Activated CD4-positive, alpha-beta T cell treated with anti-CD3 and anti-CD28 coated beads for 24 hours (primary cell): Measurements from ENCODE around the gene RBM19.

Experiments
- DNase-seq, 2 donors: peaks; one replicate each; pipeline ENCODE4 v3.0.0-alpha.2; 2020; ENCODE audit warnings: low read depth in 2 of 2

RBM19 gene

DNA sequence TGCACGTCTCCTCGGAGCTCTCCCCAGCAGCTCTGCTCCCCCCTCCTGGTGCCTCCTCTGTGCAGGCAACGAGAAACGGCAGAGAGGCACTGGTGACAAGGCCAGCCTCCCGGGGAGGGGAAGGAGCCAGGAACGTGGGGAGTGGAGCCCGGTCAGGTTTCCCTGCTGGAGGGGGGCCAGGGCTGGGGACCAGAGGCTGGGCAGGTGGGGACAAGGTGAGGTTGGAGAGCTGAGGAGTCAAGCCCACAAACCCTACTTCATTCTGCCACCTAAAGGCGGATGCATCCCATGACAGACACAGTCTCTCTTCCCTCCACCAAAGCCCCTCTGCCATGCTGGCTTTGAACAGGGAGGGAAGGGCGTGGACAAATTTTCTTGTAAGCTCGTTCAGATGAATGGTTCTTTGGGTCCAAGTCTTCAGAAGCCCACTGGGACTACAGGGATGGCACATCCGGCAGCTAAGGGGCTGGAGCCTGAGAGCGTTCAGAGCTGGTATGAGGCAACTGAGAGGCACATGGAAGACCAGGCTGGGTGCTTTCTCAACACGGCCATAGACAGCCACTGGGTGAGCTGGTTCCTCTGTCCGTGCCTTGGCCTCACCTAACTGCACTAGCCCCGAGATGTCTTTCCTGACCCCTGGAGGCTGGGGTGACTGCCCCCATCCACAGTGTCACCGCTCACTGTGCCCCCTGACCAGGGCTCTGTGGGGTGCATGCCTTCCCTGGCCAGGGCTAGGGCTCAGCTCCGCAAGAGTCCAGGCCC lies 105.9 kb downstream of the RBM19 start:
- no peak for DNase-seq

DNA sequence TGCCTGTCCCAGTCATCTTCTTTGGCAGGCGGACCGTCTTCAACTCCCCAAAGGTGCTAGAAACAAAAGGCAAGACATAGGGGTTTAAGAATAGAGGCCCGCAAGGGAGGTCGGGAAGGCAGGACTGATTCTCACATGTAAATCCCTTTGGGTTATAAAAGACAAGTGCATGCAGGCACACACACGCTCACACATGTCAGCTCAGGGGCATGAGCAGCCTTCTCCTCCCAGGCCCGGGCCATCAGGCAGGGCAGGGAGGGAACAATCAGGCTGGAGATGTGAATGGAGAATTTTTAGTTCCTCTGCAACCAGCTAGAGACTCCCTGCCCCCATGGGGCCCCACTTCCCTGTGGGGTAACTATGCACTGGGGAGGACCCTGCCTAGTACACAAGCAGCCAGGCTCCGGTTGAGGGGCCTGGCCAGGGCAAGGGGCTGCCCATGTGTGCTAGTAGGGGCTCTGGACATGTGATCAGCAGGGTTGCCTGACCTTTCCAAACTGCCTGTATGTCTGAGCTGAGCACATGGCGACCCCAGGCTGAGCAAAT lies 107.2 kb downstream of the RBM19 start:
- DNase-seq, result no peak

DNA sequence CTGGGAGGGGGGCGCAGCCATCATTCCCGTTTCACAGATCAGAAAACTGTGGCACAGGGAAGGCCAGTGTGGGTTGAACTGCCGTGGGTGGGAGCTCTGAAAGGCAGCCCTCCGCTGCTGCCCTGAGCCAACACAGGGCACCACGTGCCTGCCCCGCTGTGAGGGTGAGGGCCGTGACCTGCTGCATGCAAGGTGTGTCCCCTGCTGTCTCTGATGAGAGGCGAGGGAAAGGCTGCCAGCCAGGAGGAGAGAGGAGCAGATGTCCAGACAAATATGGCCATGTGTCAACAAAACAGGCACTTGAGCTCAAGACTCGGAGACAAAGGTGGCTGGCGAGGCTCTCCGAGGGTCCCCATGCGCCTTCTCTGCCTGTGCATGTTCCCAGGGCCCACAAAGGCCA lies 108.8 kb downstream of the RBM19 start:
- DNase-seq, result no peak

DNA sequence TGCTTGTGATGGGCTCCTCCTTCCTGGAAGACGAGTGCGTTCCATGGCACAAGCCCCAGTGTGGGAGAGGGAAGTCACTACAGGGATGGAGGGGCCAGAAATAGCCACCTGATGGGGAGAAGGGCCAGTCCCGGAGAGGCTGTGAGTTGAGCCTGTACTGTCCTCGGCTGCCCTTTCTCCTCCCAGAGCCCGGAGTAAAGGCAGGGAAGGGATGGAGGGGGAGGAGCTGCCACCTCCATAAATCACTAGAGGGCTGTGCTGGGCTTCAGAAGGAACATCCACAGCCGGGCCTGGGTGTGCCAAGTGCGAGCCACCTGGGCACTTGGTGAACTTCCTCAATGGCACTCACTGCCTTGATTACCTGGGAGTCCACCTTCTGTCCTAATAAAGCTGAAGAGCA lies 110.1 kb downstream of the RBM19 start:
- DNase-seq, result no peak

DNA sequence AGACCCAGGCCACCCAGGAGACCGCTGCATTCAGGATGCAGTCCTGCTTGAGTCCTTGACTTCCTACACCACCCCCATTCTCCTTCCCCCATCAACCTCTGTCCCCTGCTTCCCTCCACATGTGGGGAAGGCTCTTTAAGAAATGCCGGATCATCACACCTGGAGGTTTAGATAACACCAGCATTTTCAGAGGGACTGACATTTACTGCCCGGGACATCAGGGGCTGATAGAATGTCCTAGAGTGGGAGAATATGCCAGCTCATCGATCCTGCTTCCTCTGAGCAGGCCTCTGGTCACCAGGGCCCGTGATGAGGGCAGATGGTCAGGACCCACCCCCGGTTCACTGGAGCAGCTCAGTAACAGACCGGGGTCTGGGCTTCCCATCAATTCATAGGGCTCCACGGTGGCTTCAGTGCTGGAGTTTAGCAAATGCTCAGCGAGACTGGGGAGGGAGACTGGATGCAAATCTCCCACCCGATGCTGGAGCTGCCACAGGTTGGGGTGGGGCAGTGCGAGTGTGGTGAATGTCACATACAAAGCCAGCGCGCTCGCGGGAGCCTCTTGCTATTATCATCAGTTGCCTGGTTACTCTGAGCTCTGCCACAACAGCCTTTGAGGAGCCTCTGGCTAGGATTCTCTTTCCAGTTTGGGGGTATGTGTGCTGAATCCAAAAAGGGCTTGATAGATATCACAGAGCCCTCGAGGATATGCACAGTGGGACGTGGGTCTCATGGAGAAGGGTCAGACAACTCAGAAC lies 111.6 kb downstream of the RBM19 start:
- no peak for DNase-seq

DNA sequence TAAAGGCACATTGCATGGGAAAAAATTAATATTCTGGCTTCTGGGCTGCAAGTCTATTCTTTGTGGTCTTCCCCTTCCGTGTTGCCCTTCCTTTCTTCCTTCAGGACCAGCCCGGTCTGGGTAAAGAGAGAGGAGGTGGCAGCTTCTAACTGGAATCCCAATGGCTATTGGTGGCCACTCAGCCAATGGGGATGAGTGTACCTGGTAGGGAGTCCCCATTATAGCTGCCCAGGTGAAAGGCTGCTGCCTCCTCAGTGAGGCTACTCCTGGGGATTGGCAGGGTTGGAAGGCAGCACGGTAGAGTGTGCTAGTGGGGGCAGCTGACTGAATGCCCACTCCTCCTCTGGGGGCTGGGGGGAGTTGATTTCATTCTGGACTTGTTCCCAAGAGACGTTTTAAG lies 112.6 kb downstream of the RBM19 start:
- no peak for DNase-seq

DNA sequence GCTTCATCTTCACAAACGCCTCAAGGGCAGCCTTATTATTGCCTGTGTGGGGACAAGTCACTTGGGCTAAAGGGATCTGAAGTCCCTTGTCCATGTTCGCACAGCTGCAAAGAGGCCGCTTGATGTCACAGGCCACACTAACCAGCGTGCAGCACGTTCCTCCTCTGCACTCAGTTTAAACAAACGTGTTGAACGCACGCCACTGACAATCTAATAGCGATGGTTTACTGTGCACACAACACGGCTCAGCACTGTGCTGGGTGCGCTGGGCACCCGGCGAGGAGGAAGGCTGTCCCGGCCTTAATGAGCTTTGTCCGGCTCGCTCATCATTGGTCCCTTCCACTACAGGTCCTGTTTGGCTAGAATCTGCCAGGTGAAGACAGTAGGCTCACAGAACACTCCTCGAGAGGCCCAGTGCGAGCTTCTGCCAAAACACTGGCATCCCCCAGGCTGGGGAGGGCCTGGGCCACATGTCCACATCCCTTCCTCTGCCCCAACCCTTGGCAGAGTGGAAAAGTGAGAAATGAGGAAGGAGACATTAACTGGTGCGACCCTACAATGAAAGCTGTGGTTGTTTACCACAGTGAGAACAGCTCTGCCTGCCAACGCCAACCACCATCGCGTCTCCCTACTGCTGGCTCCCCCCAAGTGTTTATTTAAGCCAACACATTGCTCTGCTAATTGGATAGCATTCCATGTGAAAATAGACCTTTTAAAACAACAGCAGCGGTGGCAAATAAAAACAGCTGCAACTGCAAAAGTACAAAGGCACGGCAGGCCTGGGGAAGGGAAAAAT lies 113.2 kb downstream of the RBM19 start:
- no peak for DNase-seq

DNA sequence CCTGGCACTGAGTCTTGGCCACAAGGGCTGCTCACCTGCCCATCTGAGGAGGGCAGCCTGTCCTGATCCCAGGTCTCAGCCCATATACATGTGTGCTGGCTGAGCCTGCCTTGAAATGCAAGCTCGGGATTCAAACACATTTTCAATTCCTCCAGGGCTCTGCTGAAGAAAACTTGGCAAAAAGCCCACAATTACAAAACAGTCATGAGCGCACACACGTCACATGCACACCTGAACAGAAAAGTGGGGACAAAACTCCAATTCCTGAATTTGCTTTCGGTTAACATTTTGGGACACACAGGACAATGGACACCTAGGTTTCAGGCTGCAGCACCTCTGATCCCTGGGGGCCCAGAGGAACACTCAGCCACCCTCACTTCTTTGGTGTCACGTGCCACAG lies 113.9 kb downstream of the RBM19 start:
- no peak for DNase-seq

DNA sequence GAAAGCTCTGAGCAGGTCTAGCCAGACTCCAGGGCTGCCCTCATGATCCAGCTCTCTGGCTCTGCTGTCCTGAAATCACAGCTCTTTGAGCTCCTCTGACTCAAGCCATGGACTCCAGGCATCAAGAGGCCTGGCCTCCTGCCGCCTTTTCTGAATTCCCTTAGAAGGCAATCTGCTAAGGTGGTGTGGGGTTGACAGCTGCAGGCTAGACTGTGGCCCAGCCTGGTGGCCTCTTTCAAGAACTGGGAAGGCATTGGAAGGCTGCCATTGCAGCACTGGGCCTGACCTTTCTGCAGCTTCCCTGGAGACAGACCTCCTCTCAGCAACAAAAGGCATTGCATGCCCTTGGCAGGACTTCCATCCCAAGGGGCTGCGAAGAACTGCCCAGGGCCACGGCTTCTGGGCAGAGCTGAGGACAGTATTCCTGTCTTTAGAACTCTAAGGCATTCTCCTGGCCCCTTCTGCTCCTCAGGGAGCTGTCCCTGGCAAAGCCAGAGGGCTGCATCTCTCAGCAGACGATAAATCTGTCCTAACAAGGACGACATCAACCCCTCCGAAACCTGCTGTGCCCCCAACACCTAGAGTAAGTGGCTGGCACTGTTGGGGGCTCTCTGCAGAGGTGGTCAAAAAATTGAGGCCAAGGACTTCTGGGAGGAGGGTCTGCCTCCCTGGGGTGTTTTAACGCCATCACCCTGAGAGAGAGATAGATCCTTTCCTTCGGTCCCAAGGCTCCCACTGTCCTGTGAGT lies 115.6 kb downstream of the RBM19 start:
- DNase-seq, result no peak

DNA sequence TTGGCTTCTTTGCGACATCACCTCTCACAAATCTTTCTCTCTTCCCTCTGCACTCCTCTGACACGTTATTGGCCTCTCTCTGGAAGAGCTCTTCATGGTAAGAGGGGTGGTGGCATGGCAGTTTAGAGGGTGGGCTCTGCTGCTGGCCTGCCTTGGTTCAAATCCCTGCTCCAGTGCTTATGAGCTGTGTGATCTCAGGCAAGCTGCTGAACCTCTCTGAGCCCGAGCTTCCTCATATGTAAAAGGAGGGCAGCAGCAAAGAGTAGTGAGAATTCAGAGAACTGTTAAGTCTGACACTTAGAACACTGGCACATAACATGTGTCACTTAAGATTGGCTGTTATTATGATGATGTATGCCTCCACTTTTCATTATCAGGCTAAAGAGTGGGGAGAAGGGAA lies 118.3 kb downstream of the RBM19 start:
- DNase-seq, result no peak

DNA sequence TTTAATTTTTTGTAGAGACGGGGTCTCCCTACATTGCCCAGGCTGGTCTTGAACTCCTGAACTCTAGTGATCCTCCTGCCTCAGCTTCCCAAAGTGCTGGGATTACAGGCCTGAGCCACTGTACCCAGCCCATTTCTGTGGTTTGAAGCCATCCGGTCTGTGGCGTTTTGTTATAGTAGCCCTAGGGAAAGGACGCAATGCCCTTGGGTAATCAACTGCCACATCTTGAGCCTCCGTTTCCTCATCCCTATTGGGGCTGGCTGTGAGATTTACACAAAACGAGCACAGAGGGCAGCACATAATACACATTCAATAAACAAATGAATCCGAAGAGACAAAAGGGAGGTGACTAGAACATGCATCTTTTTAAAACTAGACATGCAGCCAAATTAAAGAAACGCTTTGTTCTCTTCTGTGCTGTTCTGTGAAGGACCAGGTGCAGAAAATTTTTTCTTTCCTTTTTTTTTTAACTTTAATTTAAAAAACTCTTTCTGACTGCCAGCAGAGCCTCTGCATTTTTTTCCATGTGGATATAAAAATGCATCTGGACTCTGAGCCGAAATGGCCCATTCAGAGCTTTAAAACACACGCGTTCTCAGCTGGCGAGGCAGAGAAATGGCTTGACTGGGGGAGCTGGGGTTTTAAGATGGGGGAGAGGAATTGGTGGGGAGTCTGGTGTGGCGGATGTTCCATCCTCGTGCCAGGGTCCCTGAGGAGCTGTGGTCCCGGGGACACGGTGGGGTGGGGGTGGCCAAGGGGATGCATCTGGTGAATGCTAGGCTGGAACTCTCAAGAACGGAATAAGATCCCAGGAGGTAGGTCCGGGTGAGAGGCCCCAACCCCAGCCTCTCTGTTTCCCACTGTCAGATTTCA lies 119.0 kb downstream of the RBM19 start:
- no peak for DNase-seq

DNA sequence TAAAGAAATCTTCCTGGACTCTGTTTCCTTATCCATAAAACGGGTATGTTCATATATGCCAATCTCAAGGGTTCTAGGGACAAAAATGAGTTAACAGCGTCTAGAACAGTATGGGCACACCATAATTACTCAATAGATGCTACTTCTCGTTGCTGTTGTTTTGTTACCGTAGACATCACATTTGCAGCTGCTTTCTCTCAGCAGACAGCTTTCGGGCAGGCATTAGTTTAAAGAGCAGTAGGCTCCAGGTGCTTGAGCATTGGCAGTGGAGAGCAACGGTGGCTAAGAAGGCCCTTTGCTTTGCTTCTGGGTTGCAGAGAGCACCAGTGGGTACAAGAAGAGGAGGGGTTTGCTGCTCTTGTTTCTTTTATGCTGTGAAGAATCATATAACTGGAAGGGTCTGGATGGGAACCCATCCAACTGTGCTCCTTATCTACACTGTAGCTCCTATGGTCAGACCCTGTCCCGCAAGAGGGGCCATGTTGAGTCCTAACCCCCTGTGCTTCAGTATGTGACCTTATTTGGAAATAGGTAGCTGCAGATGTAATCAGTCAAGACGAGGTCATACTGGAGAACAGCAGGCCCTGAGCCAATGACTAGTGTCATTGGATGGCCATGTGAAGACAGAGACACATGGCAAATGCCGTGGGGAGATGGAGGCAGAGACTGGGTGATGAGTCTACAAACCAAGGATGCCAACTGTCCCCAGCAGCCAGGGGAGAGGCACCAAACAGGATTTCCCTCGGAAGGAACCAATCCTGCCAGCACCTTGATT lies 120.0 kb downstream of the RBM19 start:
- DNase-seq, result no peak

DNA sequence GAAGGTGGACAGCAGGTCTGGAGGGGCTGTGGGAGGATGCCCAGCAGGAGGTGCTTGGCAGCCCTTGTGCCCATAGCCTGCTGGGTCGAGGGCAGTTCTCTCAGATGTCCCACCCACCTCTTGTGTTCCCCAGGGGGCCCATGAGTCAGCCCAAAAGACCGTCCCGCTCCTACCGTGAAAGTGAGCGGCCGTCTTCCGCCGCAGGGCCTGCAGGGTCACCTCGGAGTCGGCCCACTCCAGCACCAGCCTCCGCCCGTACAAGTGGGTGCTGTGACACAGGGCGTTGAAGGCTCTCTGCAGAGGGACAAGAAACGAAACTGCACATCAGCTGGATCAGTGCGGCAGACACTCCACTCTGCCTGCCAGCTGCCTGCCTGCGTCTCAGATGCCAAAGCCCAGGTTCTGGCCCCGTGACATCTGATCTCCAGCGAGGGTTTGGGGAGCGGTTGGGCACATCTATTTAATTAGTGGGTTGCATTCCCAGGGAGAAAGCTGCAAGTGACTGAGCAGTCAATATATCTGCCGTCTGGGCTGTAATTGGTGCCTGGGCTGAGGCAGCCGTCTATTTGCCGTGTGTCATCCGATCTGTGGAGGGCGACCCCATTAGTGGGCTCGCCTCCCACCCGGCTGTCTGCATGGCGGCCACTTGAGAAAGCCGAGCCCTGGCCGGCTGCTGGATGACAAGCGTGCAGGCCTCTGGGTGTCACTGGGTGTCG lies 121.5 kb downstream of the RBM19 start:
- no peak for DNase-seq

DNA sequence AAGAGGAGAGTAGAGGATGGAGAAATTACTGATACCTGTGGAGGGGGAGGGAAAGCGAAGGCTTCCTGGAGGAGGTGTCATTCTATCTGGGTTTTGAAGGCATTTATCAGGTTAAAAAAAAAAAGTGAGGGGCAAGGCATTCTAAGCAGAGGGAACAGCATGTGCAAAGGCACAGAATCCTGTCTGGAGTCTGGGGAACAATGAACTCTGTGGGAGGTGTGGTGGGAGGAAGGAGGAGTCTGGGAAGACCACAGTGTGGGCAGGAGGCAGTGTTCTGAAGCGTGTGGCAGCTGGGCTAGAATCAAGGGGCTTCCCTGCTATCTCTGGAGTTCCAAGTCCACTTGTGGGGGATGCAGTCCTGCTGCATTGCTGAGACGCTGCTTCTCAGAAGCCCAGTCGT lies 123.4 kb downstream of the RBM19 start:
- DNase-seq, result no peak

DNA sequence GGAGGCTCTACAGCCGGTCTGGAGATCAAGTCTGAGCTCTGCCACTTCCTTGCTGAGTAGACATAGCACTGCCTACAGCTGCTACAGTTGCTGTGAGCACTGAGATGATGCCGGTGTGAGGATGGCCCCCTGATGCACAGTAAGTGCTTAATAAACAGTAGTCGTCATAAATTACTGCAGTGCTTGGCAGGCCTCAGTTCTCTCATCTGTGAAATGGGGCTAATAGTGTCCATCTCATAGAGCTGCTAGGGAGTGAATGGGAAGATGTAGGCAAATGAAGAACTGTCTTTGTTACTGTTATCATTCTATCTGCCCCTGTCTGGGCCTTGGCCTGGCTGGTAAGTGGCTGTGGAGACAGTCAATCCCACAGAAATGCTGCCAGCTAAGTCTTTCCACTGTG lies 124.3 kb downstream of the RBM19 start:
- no peak for DNase-seq

DNA sequence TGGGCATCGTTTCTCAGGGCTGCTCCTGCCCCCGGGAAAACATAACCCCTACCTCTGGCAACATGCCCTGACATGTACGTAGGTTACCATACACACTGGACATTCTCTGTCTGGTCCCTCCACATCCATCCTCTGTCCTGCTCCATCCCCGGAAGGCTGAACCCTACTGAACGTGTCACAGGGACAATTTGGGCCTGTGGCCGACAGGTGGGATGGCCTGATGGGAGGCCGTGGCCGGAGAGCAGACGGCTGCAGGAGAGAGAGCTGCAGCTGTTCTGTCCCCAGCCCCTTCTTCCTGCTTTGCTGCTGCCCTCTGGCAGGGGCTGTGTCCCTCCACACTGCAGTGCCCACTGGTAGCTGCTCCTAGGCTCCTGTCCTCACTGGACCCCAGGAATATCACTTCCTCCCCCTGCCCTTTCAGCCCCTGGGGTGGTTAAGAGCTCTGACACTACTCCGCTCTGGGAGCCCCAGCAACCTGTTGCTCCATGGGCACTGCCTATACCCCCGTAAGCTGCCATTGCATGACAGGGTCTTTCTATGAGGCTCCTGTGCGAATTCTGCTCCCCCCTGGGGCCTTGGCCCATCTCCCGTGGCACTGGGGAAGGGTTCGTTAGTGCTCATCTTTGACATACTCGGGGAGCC lies 125.6 kb downstream of the RBM19 start:
- DNase-seq, result no peak

DNA sequence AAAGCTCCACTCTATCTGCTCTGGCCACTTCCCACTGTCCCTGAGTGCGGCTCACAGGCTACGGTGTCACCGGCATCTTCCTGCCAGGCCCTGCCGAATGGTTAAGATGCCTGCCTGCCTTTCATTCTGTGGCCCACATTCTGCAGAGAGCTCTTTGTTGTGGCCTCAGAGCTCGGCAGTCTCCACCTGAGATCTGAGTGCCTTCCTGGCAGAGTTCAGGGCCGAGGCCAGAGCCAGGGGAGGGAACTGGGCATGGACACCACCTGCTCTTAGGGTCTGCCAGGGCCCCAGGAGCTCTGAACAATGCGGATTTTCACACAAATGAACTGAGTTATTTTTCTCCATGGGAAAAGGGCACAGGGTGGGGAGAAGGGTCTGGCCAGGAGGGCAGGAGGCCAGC lies 127.2 kb downstream of the RBM19 start:
- no peak for DNase-seq

DNA sequence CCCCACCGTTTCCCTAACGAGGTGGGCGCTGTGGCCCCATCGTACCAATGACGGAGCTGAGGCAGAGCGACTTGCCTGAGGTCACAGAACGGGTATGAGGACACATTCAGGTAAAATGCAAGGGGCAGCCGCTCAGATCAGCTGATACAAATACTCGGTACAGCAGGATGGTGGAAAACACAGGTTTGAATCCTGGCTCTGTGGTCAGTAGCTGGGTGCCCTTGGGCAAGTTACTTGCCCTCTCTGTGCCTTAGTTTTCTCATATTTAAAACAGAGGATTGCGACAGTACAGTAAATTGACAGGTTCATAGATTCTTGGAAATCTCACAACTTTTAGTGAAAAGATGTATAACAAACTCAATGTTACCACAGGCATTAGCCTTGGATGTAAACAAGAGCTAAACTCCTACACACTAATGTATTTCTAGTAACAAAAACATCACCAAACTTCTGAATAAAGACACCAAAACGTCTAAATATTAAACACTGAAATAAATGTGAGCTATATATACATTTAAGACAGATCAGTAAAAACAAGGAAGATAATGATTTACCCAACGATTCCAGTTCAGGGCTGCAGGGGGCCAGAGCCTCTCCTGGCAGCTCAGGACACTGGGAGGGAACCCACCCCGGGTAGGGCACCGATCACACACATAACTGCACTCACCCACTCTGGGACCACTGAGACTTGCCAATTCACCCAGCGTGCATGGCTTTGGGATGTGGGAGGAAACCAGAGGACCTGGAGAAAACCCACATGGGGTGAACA lies 128.4 kb downstream of the RBM19 start:
- DNase-seq, result no peak
